Activated T-cell treated with anti-CD3 and anti-CD28 coated beads, Interleukin-2, amount 50 U/mL, for 4 hours (primary cell): ENCODE measurements around the gene NME8. TPM values are rescaled to one million over a fixed set of nuclear protein-coding genes. Genes with fewer than 3 reads are reported as not detected.
A peak's percentile ranks its signal among the peaks of the same experiment; 100 is the strongest.
"Not testable (repeated sequence)": the region's sequence is repeated elsewhere in the genome, so short reads cannot be mapped to it uniquely, and the experiment has no call there.

Source experiments
- ATAC-seq, 2 donors: fragments of 200-7000 bp; cut with Tn5 transposase; one replicate each; pipeline ENCODE4 v1.10.0; 2021
- DNase-seq: peaks from one replicate; pipeline ENCODE4 v3.0.0-alpha.2; 2020
- H3K27me3 Mint-ChIP-seq: one replicate; pipeline ENCODE4 v1.8.0; 2021; ENCODE audit warnings: low read depth, mixed read lengths
- H3K36me3 Mint-ChIP-seq: one replicate; pipeline ENCODE4 v1.8.0; 2022; ENCODE audit warnings: mixed read lengths; ENCODE audit not compliant: insufficient read depth
- H3K4me1 Mint-ChIP-seq: one replicate; pipeline ENCODE4 v1.8.0; 2021; ENCODE audit warnings: low read depth, mixed read lengths
- H3K4me3 Mint-ChIP-seq: one replicate; pipeline ENCODE4 v1.8.0; 2021; ENCODE audit warnings: mild to moderate bottlenecking, moderate library complexity, mixed read lengths
- H3K9me3 Mint-ChIP-seq: one replicate; pipeline ENCODE4 v1.8.0; 2021; ENCODE audit warnings: mixed read lengths
- total RNA-seq, 3 donors: library from RNA; stranded (reverse); gene quantifications; one replicate each; pipeline ENCODE4 v1.2.1, GENCODE V29; 2021

Gene NME8
- not detected for total RNA-seq

GRCh38 chr7:37848297-37848696 lies at the start of gene NME8:
NME8 (plus strand) TSS chr7:37848597; CDS start chr7:37850267, 1,670 bp downstream.
- peaks cover 3% of the 10 kb centered on the region for H3K9me3 Mint-ChIP-seq
- no peaks in the 10 kb centered on the region for H3K4me1 Mint-ChIP-seq
- DNase-seq, result no peak

GRCh38 chr7:37806152-37806551 lies 42.2 kb upstream of the NME8 start:
- H3K9me3 Mint-ChIP-seq, result no peaks in the 10 kb centered on the region
- H3K4me3 Mint-ChIP-seq, result no peak overlapping the region
- ATAC-seq (no peak), DNase-seq (no peak)
- H3K36me3 Mint-ChIP-seq, result peaks cover 3% of the 10 kb centered on the region
- peaks cover 12% of the 10 kb centered on the region for H3K27me3 Mint-ChIP-seq
- H3K4me1 Mint-ChIP-seq, result no peaks in the 10 kb centered on the region

More at GRCh38 chr7:37848297-37848696, at the start of gene NME8:
- Mint-ChIP-seq H3K4me3 (no peak within 1 kb of the TSS), H3K36me3 (no peaks in the 10 kb centered on the region), H3K27me3 (peaks cover 8% of the 10 kb centered on the region)
- ATAC-seq, result no peak

GRCh38 chr7:37812161-37812580 lies 36.2 kb upstream of the NME8 start:
- H3K36me3 Mint-ChIP-seq, H3K27me3 Mint-ChIP-seq, DNase-seq, H3K9me3 Mint-ChIP-seq, ATAC-seq, H3K4me3 Mint-ChIP-seq, H3K4me1 Mint-ChIP-seq: not testable (repeated sequence)

GRCh38 chr7:37815671-37816371 lies 32.6 kb upstream of the NME8 start:
- Mint-ChIP-seq H3K36me3 (no peaks in the 10 kb centered on the region), H3K27me3 (no peaks in the 10 kb centered on the region), H3K4me1 (no peaks in the 10 kb centered on the region), H3K4me3 (no peak overlapping the region), H3K9me3 (no peaks in the 10 kb centered on the region)
- ATAC-seq (no peak), DNase-seq (no peak)

- Mint-ChIP-seq H3K4me1 (no peaks in the 10 kb centered on the region), H3K9me3 (no peaks in the 10 kb centered on the region), H3K36me3 (no peaks in the 10 kb centered on the region), H3K4me3 (no peak overlapping the region), H3K27me3 (no peaks in the 10 kb centered on the region)
- ATAC-seq (no peak), DNase-seq (no peak)
Measured at GRCh38 chr7:37816922-37817590, 31.3 kb upstream of the NME8 start.

- no peak for DNase-seq
- Mint-ChIP-seq H3K9me3 (no peaks in the 10 kb centered on the region), H3K4me3 (no peak overlapping the region), H3K36me3 (no peaks in the 10 kb centered on the region), H3K27me3 (no peaks in the 10 kb centered on the region), H3K4me1 (no peaks in the 10 kb centered on the region)
- ATAC-seq, result no peak
Measured at GRCh38 chr7:37817591-37817960, 30.8 kb upstream of the NME8 start.

- no peaks in the 10 kb centered on the region for H3K36me3 Mint-ChIP-seq
- ATAC-seq, result no peak
- no peak for DNase-seq
- no peaks in the 10 kb centered on the region for H3K9me3 Mint-ChIP-seq
- H3K4me3 Mint-ChIP-seq, result no peak overlapping the region
- H3K4me1 Mint-ChIP-seq, result no peaks in the 10 kb centered on the region
- no peaks in the 10 kb centered on the region for H3K27me3 Mint-ChIP-seq
Measured at GRCh38 chr7:37817996-37818720, 30.2 kb upstream of the NME8 start.

- Mint-ChIP-seq H3K4me3 (no peak overlapping the region), H3K36me3 (no peaks in the 10 kb centered on the region), H3K9me3 (no peaks in the 10 kb centered on the region), H3K4me1 (no peaks in the 10 kb centered on the region), H3K27me3 (no peaks in the 10 kb centered on the region)
- ATAC-seq (no peak), DNase-seq (no peak)
Measured at GRCh38 chr7:37820708-37821468, 27.5 kb upstream of the NME8 start.

- ATAC-seq (no peak), DNase-seq (no peak)
- H3K36me3 Mint-ChIP-seq, result no peaks in the 10 kb centered on the region
- H3K9me3 Mint-ChIP-seq, result no peaks in the 10 kb centered on the region
- no peak overlapping the region for H3K4me3 Mint-ChIP-seq
- H3K4me1 Mint-ChIP-seq, result no peaks in the 10 kb centered on the region
- peaks cover 4% of the 10 kb centered on the region for H3K27me3 Mint-ChIP-seq
Measured at GRCh38 chr7:37822946-37823345, 25.5 kb upstream of the NME8 start.

- H3K9me3 Mint-ChIP-seq, result no peaks in the 10 kb centered on the region
- ATAC-seq (no peak), DNase-seq (no peak)
- H3K4me3 Mint-ChIP-seq, result no peak overlapping the region
- H3K27me3 Mint-ChIP-seq, result peaks cover 4% of the 10 kb centered on the region
- no peaks in the 10 kb centered on the region for H3K4me1 Mint-ChIP-seq
- no peaks in the 10 kb centered on the region for H3K36me3 Mint-ChIP-seq
Measured at GRCh38 chr7:37823557-37823956, 24.8 kb upstream of the NME8 start.

GRCh38 chr7:37825038-37825437 lies 23.4 kb upstream of the NME8 start:
- H3K9me3 Mint-ChIP-seq, result no peaks in the 10 kb centered on the region
- H3K27me3 Mint-ChIP-seq, result peaks cover 8% of the 10 kb centered on the region
- ATAC-seq, result peak in 1 of 2 donors; percentile 55
- no peaks in the 10 kb centered on the region for H3K4me1 Mint-ChIP-seq
- no peak for DNase-seq
- no peak overlapping the region for H3K4me3 Mint-ChIP-seq
- H3K36me3 Mint-ChIP-seq, result no peaks in the 10 kb centered on the region

GRCh38 chr7:37826825-37827224 lies 21.6 kb upstream of the NME8 start:
- DNase-seq (no peak), ATAC-seq (no peak)
- no peak overlapping the region for H3K4me3 Mint-ChIP-seq
- H3K36me3 Mint-ChIP-seq, result no peaks in the 10 kb centered on the region
- no peaks in the 10 kb centered on the region for H3K9me3 Mint-ChIP-seq
- no peaks in the 10 kb centered on the region for H3K4me1 Mint-ChIP-seq
- peaks cover 8% of the 10 kb centered on the region for H3K27me3 Mint-ChIP-seq

GRCh38 chr7:37831244-37831643 lies 17.2 kb upstream of the NME8 start:
- H3K4me1 Mint-ChIP-seq, result peaks cover 4% of the 10 kb centered on the region

GRCh38 chr7:37832194-37832593 lies 16.2 kb upstream of the NME8 start:
- H3K4me3 Mint-ChIP-seq, result no peak overlapping the region
- ATAC-seq, result peak in 1 of 2 donors; percentile 34
- no peaks in the 10 kb centered on the region for H3K9me3 Mint-ChIP-seq
- H3K27me3 Mint-ChIP-seq, result peaks cover 14% of the 10 kb centered on the region
- H3K4me1 Mint-ChIP-seq, result peaks cover 4% of the 10 kb centered on the region
- no peak for DNase-seq
- no peaks in the 10 kb centered on the region for H3K36me3 Mint-ChIP-seq

More at GRCh38 chr7:37831244-37831643, 17.2 kb upstream of the NME8 start:
- Mint-ChIP-seq H3K36me3 (no peaks in the 10 kb centered on the region), H3K27me3 (peaks cover 18% of the 10 kb centered on the region), H3K4me3 (no peak overlapping the region), H3K9me3 (no peaks in the 10 kb centered on the region)
- ATAC-seq, result no peak
- DNase-seq, result no peak
